Ectodermal cell (in vitro differentiated cells): ENCODE measurements around the gene CACNG7. TPM values are rescaled to one million over a fixed set of nuclear protein-coding genes. Genes with fewer than 3 reads are reported as not detected.

Experiments used
- H3K27ac ChIP-seq: 2 replicates; pipeline ENCODE4 v1.7.0; 2013; ENCODE audit warnings: mild to moderate bottlenecking, low read depth, low read length; ENCODE audit not compliant: insufficient read depth, poor library complexity, severe bottlenecking
- H3K27me3 ChIP-seq: 2 replicates; pipeline ENCODE4 v1.7.0; 2013; ENCODE audit warnings: mild to moderate bottlenecking, low read length; ENCODE audit not compliant: insufficient read depth, control insufficient read depth, poor library complexity, severe bottlenecking
- H3K36me3 ChIP-seq: one replicate; pipeline ENCODE4 v1.7.0; 2013; ENCODE audit warnings: low read length; ENCODE audit not compliant: control insufficient read depth, insufficient read depth
- H3K4me1 ChIP-seq: one replicate; pipeline ENCODE4 v1.7.0; 2013; ENCODE audit warnings: low read length; ENCODE audit not compliant: control insufficient read depth, insufficient read depth
- H3K4me3 ChIP-seq: 2 replicates; pipeline ENCODE4 v1.7.0; 2013; ENCODE audit warnings: low read depth, low read length, control low read depth; ENCODE audit not compliant: insufficient read depth
- H3K9me3 ChIP-seq: 2 replicates; pipeline ENCODE4 v1.7.0; 2013; ENCODE audit warnings: mild to moderate bottlenecking, low read length, moderate library complexity; ENCODE audit not compliant: control insufficient read depth
- WGBS, 2 experiments: methylation state at CpG; one replicate each; pipeline ENCODE4 v1.1.7; 2013; ENCODE audit warnings: missing lambda C conversion rate in 2 of 2; 5-methylcytosine and 5-hydroxymethylcytosine counted together
- polyA plus RNA-seq, 4 experiments: library from polyadenylated mRNA; stranded (reverse); fragments of 50-300 nt; gene quantifications; one replicate each; pipeline ENCODE4 v1.2.3, GENCODE V29; 2013

Gene CACNG7
- polyA plus RNA-seq (2013, experiment 1 of 4), result 35.0 TPM
- 36.5 TPM for polyA plus RNA-seq (2013, experiment 2 of 4)
- polyA plus RNA-seq (2013, experiment 3 of 4), result 30.5 TPM
- 38.1 TPM for polyA plus RNA-seq (2013, experiment 4 of 4)

DNA sequence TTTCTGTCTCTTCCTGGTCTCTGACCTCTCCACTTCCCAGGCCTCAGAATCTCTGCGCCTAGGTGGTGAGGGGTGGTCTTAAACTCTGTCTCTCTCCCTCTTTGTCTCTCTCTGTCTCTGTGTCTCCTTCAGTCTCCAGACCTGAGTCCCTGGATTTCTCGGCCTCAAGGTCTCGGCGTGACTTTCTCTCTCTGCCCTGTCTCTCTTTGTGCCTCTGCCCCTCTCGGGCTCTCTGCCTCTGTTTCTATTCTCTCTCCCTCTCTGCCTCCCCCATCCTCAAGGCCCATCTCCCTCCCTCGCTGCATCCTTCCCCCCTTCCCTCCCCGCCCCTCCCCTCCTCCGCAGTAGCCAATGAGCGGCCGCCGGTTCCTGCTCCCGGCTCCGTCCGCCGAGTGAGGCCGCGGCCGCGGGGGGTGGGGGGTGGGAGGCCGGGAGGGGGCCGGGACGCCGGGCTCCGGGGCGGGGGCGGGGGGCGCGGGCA is at the start of gene CACNG7:
Gene CACNG7 (plus strand): TSS at position 344 of the 481 bp plus-strand sequence. CDS start 3,554 bp downstream, outside the sequence.
- 0 to 1% methylated on average over 17 to 28 of the region's 28 CpGs for whole genome bisulfite sequencing, 2 experiments
- no peaks in the 10 kb centered on the region for H3K9me3 ChIP-seq
- H3K4me3 ChIP-seq, result peak within 1 kb of the TSS; percentile 55
- peaks cover 70% of the 10 kb centered on the region for H3K27me3 ChIP-seq
- no peak within 1 kb of the TSS for H3K27ac ChIP-seq
- no peaks in the 10 kb centered on the region for H3K36me3 ChIP-seq
- peaks cover 13% of the 10 kb centered on the region for H3K4me1 ChIP-seq

DNA sequence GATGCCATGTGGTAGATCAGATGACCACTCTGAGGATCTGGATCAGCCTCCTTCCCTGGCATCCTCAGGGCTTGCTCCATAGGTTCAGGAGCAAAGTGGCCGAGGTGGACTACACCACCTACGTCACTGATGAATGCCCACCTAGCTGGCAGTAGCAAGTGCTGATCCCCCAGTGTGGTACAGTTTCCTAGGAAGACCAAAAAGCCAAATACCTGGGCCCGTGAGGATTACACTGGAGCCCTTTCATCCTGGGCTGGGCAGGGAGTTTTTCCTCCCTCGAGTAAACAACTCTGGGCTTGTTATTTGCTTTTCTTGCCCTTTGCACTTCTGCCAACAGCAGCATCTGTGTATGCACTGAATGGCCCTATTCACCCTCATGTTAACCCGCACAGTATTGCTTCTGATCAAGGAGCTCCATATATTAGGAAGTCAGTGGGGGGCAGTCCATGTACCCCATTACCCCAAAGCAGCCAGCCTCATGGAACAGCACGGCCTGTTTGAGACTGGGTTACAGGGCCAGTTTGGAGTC is 44.7 kb upstream of the CACNG7 start:
- Histone ChIP-seq H3K36me3 (no peaks in the 10 kb centered on the region), H3K9me3 (no peaks in the 10 kb centered on the region), H3K4me3 (no peak overlapping the region), H3K27ac (no peak overlapping the region), H3K4me1 (peaks cover 4% of the 10 kb centered on the region), H3K27me3 (no peaks in the 10 kb centered on the region)
- 92 to 93% methylated on average over 6 of the region's 6 CpGs for WGBS, 2 experiments

DNA sequence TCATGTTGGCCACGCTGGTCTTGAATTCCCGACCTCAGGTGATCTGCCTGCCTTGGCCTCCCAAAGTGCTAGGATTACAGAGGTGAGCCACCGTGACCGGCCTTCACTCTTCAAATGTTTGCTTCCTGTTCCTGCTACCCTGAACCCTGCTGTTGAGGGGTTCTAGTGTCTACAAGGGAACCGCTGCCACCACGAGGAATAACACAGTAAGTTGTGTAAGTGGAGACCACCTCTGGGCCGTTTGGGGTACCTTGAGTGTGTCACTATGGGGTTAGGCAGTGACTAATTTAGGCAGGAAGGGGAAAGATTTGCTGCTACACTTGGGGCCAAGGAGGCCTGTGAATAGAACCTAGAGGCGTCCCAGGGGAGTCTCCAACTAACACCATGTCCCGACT is 43.6 kb upstream of the CACNG7 start:
- Histone ChIP-seq H3K27me3 (no peaks in the 10 kb centered on the region), H3K27ac (peak overlapping the region; percentile 100), H3K9me3 (no peaks in the 10 kb centered on the region), H3K36me3 (no peaks in the 10 kb centered on the region), H3K4me3 (peak overlapping the region; percentile 63), H3K4me1 (peaks cover 4% of the 10 kb centered on the region)
- WGBS, 2 experiments, result 64 to 65% methylated on average over 9 of the region's 9 CpGs

GRCh38 chr19:53865918-53866864 is 42.9 kb upstream of the CACNG7 start:
- no peaks in the 10 kb centered on the region for H3K9me3 ChIP-seq
- H3K27ac ChIP-seq, result peak overlapping the region; percentile 100
- WGBS, 2 experiments, result 1 to 2% methylated on average over 50 of the region's 50 CpGs
- H3K27me3 ChIP-seq, result no peaks in the 10 kb centered on the region
- H3K4me3 ChIP-seq, result peak overlapping the region; percentile 63
- peaks cover 5% of the 10 kb centered on the region for H3K36me3 ChIP-seq
- H3K4me1 ChIP-seq, result peaks cover 5% of the 10 kb centered on the region

DNA sequence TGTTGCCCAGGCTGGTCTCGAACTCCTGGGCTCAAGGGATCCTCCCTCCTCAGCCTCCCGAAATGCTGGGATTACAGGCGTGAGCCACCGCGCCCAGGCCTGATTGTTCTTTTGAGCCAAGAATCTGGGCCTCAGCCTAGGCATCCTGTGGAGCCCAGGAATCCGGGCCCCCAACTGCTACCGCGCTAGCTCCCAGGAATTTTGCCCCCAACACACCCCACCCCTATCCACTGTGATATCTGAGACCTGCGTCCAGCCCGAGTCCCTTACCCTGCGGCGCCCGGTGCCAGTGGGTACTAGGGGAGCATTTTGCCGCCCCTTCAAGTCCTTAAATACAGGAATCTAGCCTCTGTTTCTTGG is 42.2 kb upstream of the CACNG7 start:
- Histone ChIP-seq H3K4me3 (peak overlapping the region; percentile 63), H3K9me3 (no peaks in the 10 kb centered on the region), H3K27me3 (no peaks in the 10 kb centered on the region), H3K27ac (peak overlapping the region; percentile 100), H3K36me3 (peaks cover 5% of the 10 kb centered on the region), H3K4me1 (peaks cover 8% of the 10 kb centered on the region)
- 5 to 6% methylated on average over 14 of the region's 14 CpGs for WGBS, 2 experiments

- 0% methylated on average over 32 to 37 of the region's 37 CpGs for WGBS, 2 experiments
- H3K4me3 ChIP-seq, result peak within 1 kb of the TSS; percentile 75
- H3K27me3 ChIP-seq, result no peaks in the 10 kb centered on the region
- H3K4me1 ChIP-seq, result peaks cover 8% of the 10 kb centered on the region
- H3K27ac ChIP-seq, result peak within 1 kb of the TSS; percentile 100
- peaks cover 5% of the 10 kb centered on the region for H3K36me3 ChIP-seq
- H3K9me3 ChIP-seq, result no peaks in the 10 kb centered on the region
These were observed 41.6 kb upstream of the CACNG7 start, which contains the start of gene MYADM for GRCh38 chr19:53867225-53868090. Gene MYADM (plus strand): TSS chr19:53867883. CDS start chr19:53873530, 5,647 bp downstream.

DNA sequence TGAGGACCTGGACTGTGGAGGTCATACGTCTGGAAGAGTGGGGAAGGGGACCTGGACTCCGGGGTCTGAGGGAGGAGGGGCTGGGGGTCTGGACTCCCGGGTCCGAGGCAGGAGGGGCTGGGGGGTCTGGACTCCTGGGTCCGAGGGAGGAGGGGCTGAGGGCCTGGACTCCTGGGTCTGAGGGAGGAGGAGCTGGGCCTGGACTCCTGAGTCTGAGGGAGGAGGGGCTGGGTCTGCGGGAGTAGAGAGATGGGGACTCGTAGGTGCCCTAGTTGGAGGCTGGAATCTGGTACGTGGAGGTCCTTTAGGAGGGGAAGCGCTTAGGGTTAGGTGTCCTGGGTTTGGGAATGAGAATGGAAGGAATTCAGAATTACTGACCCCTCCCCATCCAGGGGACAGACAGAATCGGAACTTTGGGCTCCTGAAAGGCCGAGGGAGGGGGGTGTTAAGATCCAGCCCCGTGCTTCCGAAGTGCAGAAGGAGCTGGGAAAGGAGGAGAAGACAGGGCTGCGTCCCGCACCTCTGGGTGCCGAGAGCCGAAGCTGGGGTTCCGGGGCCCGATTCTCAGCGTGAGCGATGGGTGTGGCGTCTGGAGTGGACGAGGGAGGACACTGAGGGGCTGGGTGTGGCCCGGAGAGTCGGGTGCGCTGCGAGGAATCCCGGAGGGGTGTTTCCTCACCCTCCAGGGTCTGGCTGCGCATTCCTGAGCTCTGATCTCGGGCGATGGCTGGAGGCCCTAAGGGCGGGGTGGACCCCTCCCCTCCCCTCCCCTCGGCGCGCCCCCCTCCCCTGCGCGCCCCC is 40.8 kb upstream of the CACNG7 start:
- Histone ChIP-seq H3K4me3 (peak overlapping the region; percentile 75), H3K4me1 (peaks cover 8% of the 10 kb centered on the region), H3K27ac (peak overlapping the region; percentile 84), H3K36me3 (peaks cover 5% of the 10 kb centered on the region), H3K27me3 (no peaks in the 10 kb centered on the region), H3K9me3 (no peaks in the 10 kb centered on the region)
- WGBS, 2 experiments, result 0 to 1% methylated on average over 34 of the region's 37 CpGs

GRCh38 chr19:53868892-53869804 is 39.9 kb upstream of the CACNG7 start:
- 0% methylated on average over 75 of the region's 75 CpGs for WGBS, 2 experiments
- Histone ChIP-seq H3K36me3 (peaks cover 12% of the 10 kb centered on the region), H3K27me3 (no peaks in the 10 kb centered on the region), H3K9me3 (no peaks in the 10 kb centered on the region), H3K4me1 (peaks cover 8% of the 10 kb centered on the region), H3K27ac (peak overlapping the region; percentile 84), H3K4me3 (peak overlapping the region; percentile 75)
